BJ (cell line): ENCODE results near the gene SETD1A. TPM values are rescaled to one million over a fixed set of nuclear protein-coding genes. Genes with fewer than 3 reads are reported as not detected.

Experiments used
- CTCF ChIA-PET: fragments of 350-600 bp; formaldehyde crosslinking; extraction: SDS; loops from one replicate; lab custom pipeline; 2021; ENCODE audit warnings: antibody characterized with exemption, inconsistent platforms; lab: Yijun Ruan, JAX
- POLR2A ChIA-PET: fragments of 300-600 bp; sonication (Branson Sonifier 250); formaldehyde crosslinking; extraction: SDS; loops from one replicate; lab custom pipeline; 2021; ENCODE audit warnings: antibody characterized with exemption; lab: Charles Lee
- DNase-seq: peaks from one replicate; pipeline ENCODE4 v3.0.0-alpha.2; 2011; ENCODE audit warnings: low read depth
- H3K27me3 ChIP-seq: 2 replicates; pipeline ENCODE4 v1.6.0; 2011; ENCODE audit warnings: low read length; ENCODE audit not compliant: control insufficient read depth, insufficient read depth
- H3K36me3 ChIP-seq: 2 replicates; pipeline ENCODE4 v1.5.1; 2011; ENCODE audit warnings: low read length; ENCODE audit not compliant: control insufficient read depth, insufficient read depth
- H3K4me3 ChIP-seq: 2 replicates; pipeline ENCODE4 v1.5.1; 2011; ENCODE audit warnings: low read depth, mild to moderate bottlenecking, control low read depth, low read length
- CTCF ChIP-seq: IDR thresholded peaks from 2 replicates; pipeline ENCODE4 v1.5.1; 2011; ENCODE audit warnings: low read depth, mild to moderate bottlenecking, control low read depth, inconsistent platforms, low read length, moderate library complexity; ENCODE audit not compliant: insufficient read depth
- polyA plus RNA-seq: library from polyadenylated mRNA; depleted of rRNA; stranded (reverse); fragments of >200 nt; gene quantifications from 2 replicates; pipeline ENCODE4 v1.2.3, GENCODE V29; 2011

SETD1A gene
- polyA plus RNA-seq, 1 experiment: 1.4 TPM

GRCh38 chr16:30922960-30923535 lies 34.5 kb upstream of the SETD1A start:
- no peak for TF ChIP-seq CTCF
- H3K4me3 ChIP-seq: peak overlapping the region; percentile 79
- H3K36me3 ChIP-seq: peaks cover 10% of the 10 kb centered on the region
- no peaks in the 10 kb centered on the region for H3K27me3 ChIP-seq
- DNase-seq: peak; percentile 98
- ChIA-PET CTCF (no interaction called here), POLR2A (no interaction called here)

GRCh38 chr16:30923554-30924075 lies 33.9 kb upstream of the SETD1A start, which contains the start of gene FBXL19:
Gene FBXL19, plus strand, starts transcription at chr16:30923572. Its CDS starts 2,183 bp downstream, at chr16:30925755.
- H3K27me3 ChIP-seq: no peaks in the 10 kb centered on the region
- no peak for TF ChIP-seq CTCF
- DNase-seq: no peak
- ChIA-PET CTCF (interaction anchor here (1.5 to 1.8 kb wide), 3 partner anchors 12 to 79 kb away, joined by 4 to 16 read pairs (median 9); no protein-coding TSS in a partner anchor), POLR2A (interaction anchor here (0.5 kb wide), 1 partner anchor 20 kb away, joined by 7 read pairs; no protein-coding TSS in a partner anchor)
- peaks cover 13% of the 10 kb centered on the region for H3K36me3 ChIP-seq
- H3K4me3 ChIP-seq: peak within 1 kb of the TSS; percentile 79

GRCh38 chr16:30924076-30924912 lies 33.3 kb upstream of the SETD1A start:
- POLR2A ChIA-PET: interaction anchor here (0.5 kb wide), 1 partner anchor 19 kb away, joined by 7 read pairs; no protein-coding TSS in a partner anchor

GRCh38 chr16:30924913-30925631 lies 32.5 kb upstream of the SETD1A start:
- POLR2A ChIA-PET: no interaction called here
- CTCF ChIA-PET: interaction anchor here (1.0 to 6.6 kb wide), 6 partner anchors 10 to 80 kb away, joined by 3 to 40 read pairs (median 8); no protein-coding TSS in a partner anchor

More at GRCh38 chr16:30924076-30924912, 33.3 kb upstream of the SETD1A start:
- CTCF ChIA-PET: interaction anchor here (1.0 to 1.8 kb wide), 4 partner anchors 11 to 79 kb away, joined by 3 to 16 read pairs (median 6); no protein-coding TSS in a partner anchor
- Histone ChIP-seq H3K4me3 (peak overlapping the region; percentile 79), H3K36me3 (peaks cover 14% of the 10 kb centered on the region), H3K27me3 (no peaks in the 10 kb centered on the region)
- no peak for TF ChIP-seq CTCF
- DNase-seq: no peak

More at GRCh38 chr16:30924913-30925631, 32.5 kb upstream of the SETD1A start:
- Histone ChIP-seq H3K27me3 (no peaks in the 10 kb centered on the region), H3K36me3 (peaks cover 18% of the 10 kb centered on the region), H3K4me3 (peak overlapping the region; percentile 79)
- DNase-seq: no peak
- TF ChIP-seq CTCF: no peak
